MM.1S (cell line): ENCODE data around the gene ZNF512.

Source experiments
- DNase-seq: peaks from one replicate; pipeline ENCODE4 v3.0.0-alpha.2; 2015
- H2AFZ ChIP-seq: fragments of 300-600 bp; sonication (generic); 2 replicates; pipeline ENCODE4 v1.6.0; 2016; ENCODE audit warnings: antibody characterized with exemption, low read length
- H3F3A ChIP-seq: fragments of 300-600 bp; sonication (generic); 2 replicates; pipeline ENCODE4 v1.6.1; 2016; ENCODE audit warnings: mild to moderate bottlenecking, antibody characterized with exemption, low read length, moderate library complexity, mixed read lengths; ENCODE audit not compliant: insufficient read depth
- H3K27ac ChIP-seq: fragments of 300-600 bp; sonication (generic); 2 replicates; pipeline ENCODE4 v1.5.1; 2016; ENCODE audit warnings: mild to moderate bottlenecking, low read length
- H3K27me3 ChIP-seq: fragments of 300-600 bp; sonication (generic); replicated peaks from 2 replicates; pipeline ENCODE4 v1.6.0; 2016; ENCODE audit warnings: low read length; ENCODE audit not compliant: insufficient read depth
- H3K36me3 ChIP-seq: fragments of 300-600 bp; sonication (generic); replicated peaks from 2 replicates; pipeline ENCODE4 v1.6.1; 2016; ENCODE audit warnings: mild to moderate bottlenecking, low read length, mixed read lengths; ENCODE audit not compliant: insufficient read depth
- H3K4me1 ChIP-seq: fragments of 300-600 bp; sonication (generic); 2 replicates; pipeline ENCODE4 v1.6.1; 2016; ENCODE audit warnings: low read length, mixed read lengths
- H3K4me2 ChIP-seq: fragments of 300-600 bp; sonication (generic); 2 replicates; pipeline ENCODE4 v1.6.0; 2016; ENCODE audit warnings: low read depth, low read length
- H3K4me3 ChIP-seq: fragments of 300-600 bp; sonication (generic); 2 replicates; pipeline ENCODE4 v1.5.1; 2016; ENCODE audit warnings: low read length, mixed read lengths
- H3K79me2 ChIP-seq: fragments of 300-600 bp; sonication (generic); 2 replicates; pipeline ENCODE4 v1.6.1; 2016; ENCODE audit warnings: mixed run types, low read length, mixed read lengths
- H3K9ac ChIP-seq: fragments of 300-600 bp; sonication (generic); 2 replicates; pipeline ENCODE4 v1.6.1; 2016; ENCODE audit warnings: low read length, mixed read lengths
- H3K9me2 ChIP-seq: fragments of 300-600 bp; sonication (generic); replicated peaks from 2 replicates; pipeline ENCODE4 v1.6.1; 2016; ENCODE audit warnings: mild to moderate bottlenecking, low read length, mixed read lengths; ENCODE audit not compliant: insufficient read depth
- H3K9me3 ChIP-seq: fragments of 300-600 bp; sonication (generic); replicated peaks from 2 replicates; pipeline ENCODE4 v1.6.1; 2016; ENCODE audit warnings: mild to moderate bottlenecking, low read length, mixed read lengths; ENCODE audit not compliant: insufficient read depth
- H4K20me1 ChIP-seq: fragments of 300-600 bp; sonication (generic); 2 replicates; pipeline ENCODE4 v1.6.1; 2016; ENCODE audit warnings: mild to moderate bottlenecking, low read length, moderate library complexity, mixed read lengths; ENCODE audit not compliant: insufficient read depth
- EZH2 ChIP-seq: fragments of 300-600 bp; sonication (generic); optimal IDR thresholded peaks from 2 replicates; pipeline ENCODE3; 2017; ENCODE audit warnings: low read depth, mild to moderate bottlenecking, antibody characterized with exemption, low read length, mixed read lengths
- EZH2phosphoT487 ChIP-seq: fragments of 300-600 bp; sonication (generic); IDR thresholded peaks from 2 replicates; pipeline ENCODE4 v1.6.1; 2018; ENCODE audit warnings: antibody characterized with exemption, low read length
- TF ChIP-seq, protein P1 (sequence below): fragments of 300-600 bp; sonication (generic); IDR thresholded peaks from 2 replicates; pipeline ENCODE4 v1.5.1; 2016; ENCODE audit warnings: antibody characterized with exemption, low read length, mixed read lengths

The ZNF512 gene

DNA sequence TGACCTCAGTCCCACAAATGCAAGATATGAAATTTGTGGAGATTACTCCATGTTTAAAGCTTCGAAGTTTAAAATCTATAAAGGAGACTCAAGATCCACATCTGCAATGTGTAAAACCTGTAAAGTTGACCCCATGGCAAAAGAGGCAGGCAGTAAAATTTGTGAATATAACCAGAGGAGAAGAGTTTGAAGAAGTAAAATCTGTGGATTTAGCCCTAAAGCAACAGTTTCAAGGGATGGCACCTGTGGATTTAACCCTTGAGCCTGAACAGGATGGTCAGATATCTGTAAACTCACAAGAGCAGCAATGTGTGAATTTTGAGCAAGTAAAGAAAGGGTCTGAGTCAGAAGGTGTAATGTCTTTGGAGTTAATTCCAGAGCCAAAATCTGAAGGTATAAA is 11.2 kb upstream of the ZNF512 start:
- no peaks in the 10 kb centered on the region for H3K9me3 ChIP-seq
- H3K4me1 ChIP-seq: no peaks in the 10 kb centered on the region
- no peaks in the 10 kb centered on the region for H3K27me3 ChIP-seq
- TF ChIP-seq EZH2 (no peak), EZH2phosphoT487 (no peak)
- TF ChIP-seq, protein P1, sequence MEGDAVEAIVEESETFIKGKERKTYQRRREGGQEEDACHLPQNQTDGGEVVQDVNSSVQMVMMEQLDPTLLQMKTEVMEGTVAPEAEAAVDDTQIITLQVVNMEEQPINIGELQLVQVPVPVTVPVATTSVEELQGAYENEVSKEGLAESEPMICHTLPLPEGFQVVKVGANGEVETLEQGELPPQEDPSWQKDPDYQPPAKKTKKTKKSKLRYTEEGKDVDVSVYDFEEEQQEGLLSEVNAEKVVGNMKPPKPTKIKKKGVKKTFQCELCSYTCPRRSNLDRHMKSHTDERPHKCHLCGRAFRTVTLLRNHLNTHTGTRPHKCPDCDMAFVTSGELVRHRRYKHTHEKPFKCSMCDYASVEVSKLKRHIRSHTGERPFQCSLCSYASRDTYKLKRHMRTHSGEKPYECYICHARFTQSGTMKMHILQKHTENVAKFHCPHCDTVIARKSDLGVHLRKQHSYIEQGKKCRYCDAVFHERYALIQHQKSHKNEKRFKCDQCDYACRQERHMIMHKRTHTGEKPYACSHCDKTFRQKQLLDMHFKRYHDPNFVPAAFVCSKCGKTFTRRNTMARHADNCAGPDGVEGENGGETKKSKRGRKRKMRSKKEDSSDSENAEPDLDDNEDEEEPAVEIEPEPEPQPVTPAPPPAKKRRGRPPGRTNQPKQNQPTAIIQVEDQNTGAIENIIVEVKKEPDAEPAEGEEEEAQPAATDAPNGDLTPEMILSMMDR: no peak
- no peak overlapping the region for H3K4me3 ChIP-seq
- no peak overlapping the region for H3K4me2 ChIP-seq
- no peaks in the 10 kb centered on the region for H3K36me3 ChIP-seq
- no peak overlapping the region for H2AFZ ChIP-seq
- H3K79me2 ChIP-seq: no peaks in the 10 kb centered on the region
- no peaks in the 10 kb centered on the region for H4K20me1 ChIP-seq
- DNase-seq: no peak
- H3K27ac ChIP-seq: no peak overlapping the region
- H3K9ac ChIP-seq: no peak overlapping the region
- H3F3A ChIP-seq: no peaks in the 10 kb centered on the region
- no peaks in the 10 kb centered on the region for H3K9me2 ChIP-seq

GRCh38 chr2:27572439-27572838 is 10.4 kb upstream of the ZNF512 start:
- H3K4me1 ChIP-seq: no peaks in the 10 kb centered on the region
- H3K9ac ChIP-seq: no peak overlapping the region
- H3K9me3 ChIP-seq: no peaks in the 10 kb centered on the region
- H3K36me3 ChIP-seq: no peaks in the 10 kb centered on the region
- H3K4me3 ChIP-seq: no peak overlapping the region
- TF ChIP-seq EZH2: no peak
- TF ChIP-seq, protein P1: no peak
- no peak for TF ChIP-seq EZH2phosphoT487
- no peaks in the 10 kb centered on the region for H4K20me1 ChIP-seq
- no peak overlapping the region for H3K27ac ChIP-seq
- H3F3A ChIP-seq: no peaks in the 10 kb centered on the region
- H3K27me3 ChIP-seq: no peaks in the 10 kb centered on the region
- H2AFZ ChIP-seq: no peak overlapping the region
- H3K79me2 ChIP-seq: no peaks in the 10 kb centered on the region
- H3K4me2 ChIP-seq: no peak overlapping the region
- no peak for DNase-seq
- no peaks in the 10 kb centered on the region for H3K9me2 ChIP-seq

- Histone ChIP-seq H3K4me2 (no peak overlapping the region), H3K36me3 (no peaks in the 10 kb centered on the region), H3K9ac (no peak overlapping the region), H3K4me1 (no peaks in the 10 kb centered on the region), H3K27ac (no peak overlapping the region), H2AFZ (no peak overlapping the region), H3F3A (no peaks in the 10 kb centered on the region), H3K27me3 (no peaks in the 10 kb centered on the region), H3K4me3 (no peak overlapping the region), H3K9me2 (no peaks in the 10 kb centered on the region), H4K20me1 (no peaks in the 10 kb centered on the region), H3K9me3 (no peaks in the 10 kb centered on the region), H3K79me2 (no peaks in the 10 kb centered on the region)
- DNase-seq: no peak
- TF ChIP-seq, protein P1: no peak
- TF ChIP-seq EZH2 (no peak), EZH2phosphoT487 (no peak)
These were observed 9.8 kb upstream of the ZNF512 start for GRCh38 chr2:27572998-27573429.
